Naive B cell (primary cell): ENCODE measurements around the gene JADE2. TPM values are rescaled to one million over a fixed set of nuclear protein-coding genes. Genes with fewer than 3 reads are reported as not detected.
"Not testable (repeated sequence)": the region's sequence is repeated elsewhere in the genome, so short reads cannot be mapped to it uniquely, and the experiment has no call there.

ENCODE experiments used
- ATAC-seq, 2 donors: fragments of 150-1000 bp; cut with Tn5 transposase; 2 replicates each; pipeline ENCODE4 v1.10.0; 2021; ENCODE audit warnings: low read depth in 2 of 2, mild to moderate bottlenecking in 2 of 2, moderate library complexity in 2 of 2
- DNase-seq: peaks from one replicate; pipeline ENCODE4 v3.0.0; 2022
- H3K27ac Mint-ChIP-seq, 6 donors: one replicate each; pipeline ENCODE4 v1.8.0; 2020 to 2022; ENCODE audit warnings: mild to moderate bottlenecking in 6 of 6, mixed read lengths in 6 of 6, moderate library complexity in 5 of 6, inconsistent platforms in 2 of 6
- H3K27me3 Mint-ChIP-seq, 3 donors: one replicate each; pipeline ENCODE4 v1.8.0; 2021 to 2022; ENCODE audit warnings: mixed read lengths in 3 of 3, mild to moderate bottlenecking in 1 of 3
- H3K36me3 Mint-ChIP-seq, 2 donors: one replicate each; pipeline ENCODE4 v1.8.0; 2020 to 2022; ENCODE audit warnings: mixed read lengths in 2 of 2, inconsistent platforms in 1 of 2, mild to moderate bottlenecking in 1 of 2
- H3K4me1 Mint-ChIP-seq, 3 donors: one replicate each; pipeline ENCODE4 v1.8.0; 2020 to 2022; ENCODE audit warnings: mixed read lengths in 3 of 3, inconsistent platforms in 1 of 3, mild to moderate bottlenecking in 1 of 3, moderate library complexity in 1 of 3
- H3K4me3 Mint-ChIP-seq, 8 donors: one replicate each; pipeline ENCODE4 v1.8.0; 2020 to 2022; ENCODE audit warnings: mild to moderate bottlenecking in 8 of 8, mixed read lengths in 8 of 8, moderate library complexity in 8 of 8, inconsistent platforms in 2 of 8
- H3K9me3 Mint-ChIP-seq, 7 donors: one replicate each; pipeline ENCODE4 v1.8.0; 2020 to 2022; ENCODE audit warnings: mixed read lengths in 7 of 7, mild to moderate bottlenecking in 5 of 7, inconsistent platforms in 2 of 7, moderate library complexity in 1 of 7
- polyA plus RNA-seq, 6 donors: library from polyadenylated mRNA; unstranded; fragments of 300-500 nt; fragmentation: Illumina TruSeq; gene quantifications; one replicate each; pipeline ENCODE4 v1.2.3, GENCODE V29; 2021; ENCODE audit warnings: low read depth in 6 of 6

JADE2 gene
- 10 to 100 TPM in 5 of 6 donors, 1 to 10 TPM in 1; 7.1 to 47.1 (median 27.1) TPM for polyA plus RNA-seq

DNA sequence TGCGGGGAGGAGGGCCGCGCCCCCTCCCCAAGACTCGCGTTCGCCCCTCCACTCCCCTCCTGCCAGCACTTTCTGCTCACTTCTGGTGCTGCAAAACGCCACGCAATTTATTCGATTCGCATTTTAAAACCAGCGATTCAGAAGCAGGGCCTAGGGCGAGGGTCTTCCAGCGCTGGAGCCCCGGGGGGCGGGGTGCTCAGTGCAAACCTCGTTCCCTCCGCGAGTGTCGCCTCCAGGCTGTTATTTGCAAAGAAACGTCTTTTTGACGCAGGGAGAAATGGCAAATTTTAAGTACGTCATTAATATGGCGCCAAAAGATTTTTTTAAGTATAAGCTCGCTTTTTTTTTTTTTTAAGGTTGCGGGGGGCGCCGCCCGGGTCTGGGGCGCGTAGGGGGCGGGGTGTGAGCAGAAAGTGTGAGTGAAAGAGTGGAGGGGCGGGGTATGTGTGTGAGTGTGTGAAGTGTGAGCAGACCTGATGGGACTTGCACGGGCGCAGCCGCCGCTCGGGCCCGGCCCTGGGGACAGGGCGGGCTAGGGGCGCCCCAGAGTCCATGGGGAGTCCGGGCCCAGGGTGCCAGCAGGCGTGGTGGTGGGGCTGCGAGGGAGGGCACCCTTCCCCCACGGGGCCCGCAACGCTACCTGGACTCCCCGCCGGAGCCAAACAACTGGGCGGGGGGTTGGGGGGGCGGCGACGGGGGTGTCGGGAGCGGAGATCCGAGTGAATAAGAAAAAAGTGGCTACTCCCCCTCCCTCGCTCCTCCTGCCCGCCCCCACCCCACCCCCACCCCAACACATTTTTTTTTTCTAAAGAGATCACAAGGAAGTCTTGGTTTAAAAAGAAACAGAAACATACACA is at the start of gene JADE2:
Gene JADE2, plus strand, starts transcription at position 845 of the 857 bp plus-strand sequence. CDS start 10,188 bp downstream, outside the sequence.
- ATAC-seq: peak; percentile 70 to 73
- H3K4me1 Mint-ChIP-seq: peaks cover 20 to 49% (median 45%) of the 10 kb centered on the region in 3 donors

GRCh38 chr5:134477462-134478245 is 47.8 kb upstream of the JADE2 start:
- H3K9me3 Mint-ChIP-seq: peaks cover 0 to 5% (median 0%) of the 10 kb centered on the region in 7 donors
- H3K4me3 Mint-ChIP-seq: no peak overlapping the region
- DNase-seq: no peak
- peaks cover 0 to 7% (median 0%) of the 10 kb centered on the region in 3 donors for H3K27me3 Mint-ChIP-seq
- no peaks in the 10 kb centered on the region for H3K4me1 Mint-ChIP-seq
- no peak for ATAC-seq
- H3K27ac Mint-ChIP-seq: no peak overlapping the region
- no peaks in the 10 kb centered on the region for H3K36me3 Mint-ChIP-seq

More for the DNA sequence above, at the start of gene JADE2:
- peaks cover 0 to 8% of the 10 kb centered on the region in 2 donors for H3K36me3 Mint-ChIP-seq
- H3K9me3 Mint-ChIP-seq: no peaks in the 10 kb centered on the region
- H3K27ac Mint-ChIP-seq: peak within 1 kb of the TSS; percentile 98 to 100 (median 99)
- H3K27me3 Mint-ChIP-seq: no peaks in the 10 kb centered on the region
- DNase-seq: peak; percentile 93
- H3K4me3 Mint-ChIP-seq: peak within 1 kb of the TSS; percentile 96 to 100 (median 98)

GRCh38 chr5:134479839-134480238 is 45.6 kb upstream of the JADE2 start:
- no peak overlapping the region for H3K27ac Mint-ChIP-seq

DNA sequence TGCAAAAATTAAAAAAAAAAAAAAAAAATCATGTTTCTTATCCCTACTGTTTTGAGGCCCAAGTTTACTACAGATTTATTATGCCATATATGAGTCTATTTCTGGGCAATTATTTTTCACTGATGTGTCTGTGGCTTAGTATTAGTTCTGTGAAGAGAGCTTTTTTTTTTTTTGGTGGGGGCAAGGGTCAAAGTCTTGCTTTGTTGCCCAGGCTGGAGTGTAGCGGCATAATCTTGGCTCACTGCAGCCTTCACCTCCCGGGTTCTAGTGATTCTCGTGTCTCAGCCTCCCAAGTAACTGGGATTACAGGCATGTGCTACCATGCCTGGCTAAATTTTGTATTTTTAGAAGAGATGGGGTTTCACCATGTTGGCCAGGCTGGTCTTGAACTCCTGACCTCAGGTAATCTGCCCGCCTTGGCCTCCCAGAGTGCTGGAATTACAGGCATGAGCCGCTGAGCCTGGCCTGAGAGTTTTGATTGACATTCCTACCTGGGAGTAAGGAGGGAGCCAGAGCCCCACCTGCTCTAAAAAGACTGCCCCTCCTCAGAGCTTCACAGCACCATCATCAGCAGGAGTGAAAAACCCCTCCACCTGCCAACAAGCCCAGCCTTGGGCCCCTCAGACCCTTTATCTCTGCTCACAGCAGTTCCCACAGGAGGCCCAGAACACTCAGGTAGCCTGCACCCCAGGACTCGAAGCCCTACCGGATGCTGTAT is 36.1 kb upstream of the JADE2 start:
- DNase-seq: no peak
- Mint-ChIP-seq H3K27me3 (no peaks in the 10 kb centered on the region), H3K27ac (no peak overlapping the region), H3K4me1 (no peaks in the 10 kb centered on the region), H3K9me3 (peaks cover 0 to 10% (median 0%) of the 10 kb centered on the region in 7 donors), H3K4me3 (no peak overlapping the region), H3K36me3 (no peaks in the 10 kb centered on the region)
- ATAC-seq: no peak

More at GRCh38 chr5:134479839-134480238, 45.6 kb upstream of the JADE2 start:
- no peak for DNase-seq
- Mint-ChIP-seq H3K36me3 (no peaks in the 10 kb centered on the region), H3K9me3 (no peaks in the 10 kb centered on the region), H3K4me1 (no peaks in the 10 kb centered on the region), H3K27me3 (peaks cover 0 to 7% (median 0%) of the 10 kb centered on the region in 3 donors), H3K4me3 (no peak overlapping the region)
- no peak for ATAC-seq

- H3K27me3 Mint-ChIP-seq: no peaks in the 10 kb centered on the region
- no peak overlapping the region for H3K27ac Mint-ChIP-seq
- peaks cover 0 to 5% (median 0%) of the 10 kb centered on the region in 7 donors for H3K9me3 Mint-ChIP-seq
- H3K36me3 Mint-ChIP-seq: no peaks in the 10 kb centered on the region
- no peak for DNase-seq
- H3K4me1 Mint-ChIP-seq: no peaks in the 10 kb centered on the region
- H3K4me3 Mint-ChIP-seq: no peak overlapping the region
- ATAC-seq: no peak
These were observed 35.1 kb upstream of the JADE2 start for GRCh38 chr5:134490255-134490924.

DNA sequence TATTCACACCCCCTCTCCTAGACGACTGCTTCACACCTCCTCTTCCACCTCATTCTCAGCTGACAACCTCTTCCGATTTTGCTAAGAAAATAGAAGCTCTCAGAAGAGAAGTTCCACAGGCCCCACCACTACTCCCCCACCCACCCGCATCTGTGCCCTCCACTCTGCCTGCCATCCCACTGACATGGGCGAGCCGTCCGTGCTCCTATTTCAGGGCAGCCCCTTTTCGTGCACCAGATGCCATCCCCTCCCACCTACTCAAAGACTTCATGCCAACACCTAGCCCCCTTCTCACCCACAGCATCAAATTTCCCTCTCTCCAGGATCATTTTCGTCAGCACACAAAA is 34.6 kb upstream of the JADE2 start:
- ATAC-seq (no peak), DNase-seq (no peak)
- Mint-ChIP-seq H3K27ac (no peak overlapping the region), H3K4me1 (no peaks in the 10 kb centered on the region), H3K4me3 (no peak overlapping the region), H3K9me3 (no peaks in the 10 kb centered on the region), H3K27me3 (no peaks in the 10 kb centered on the region), H3K36me3 (no peaks in the 10 kb centered on the region)

- Mint-ChIP-seq H3K9me3 (no peaks in the 10 kb centered on the region), H3K4me1 (no peaks in the 10 kb centered on the region), H3K27me3 (no peaks in the 10 kb centered on the region), H3K4me3 (no peak overlapping the region), H3K36me3 (no peaks in the 10 kb centered on the region), H3K27ac (no peak overlapping the region)
- no peak for DNase-seq
- ATAC-seq: no peak
These were observed 33.5 kb upstream of the JADE2 start for GRCh38 chr5:134491841-134492442.

DNA sequence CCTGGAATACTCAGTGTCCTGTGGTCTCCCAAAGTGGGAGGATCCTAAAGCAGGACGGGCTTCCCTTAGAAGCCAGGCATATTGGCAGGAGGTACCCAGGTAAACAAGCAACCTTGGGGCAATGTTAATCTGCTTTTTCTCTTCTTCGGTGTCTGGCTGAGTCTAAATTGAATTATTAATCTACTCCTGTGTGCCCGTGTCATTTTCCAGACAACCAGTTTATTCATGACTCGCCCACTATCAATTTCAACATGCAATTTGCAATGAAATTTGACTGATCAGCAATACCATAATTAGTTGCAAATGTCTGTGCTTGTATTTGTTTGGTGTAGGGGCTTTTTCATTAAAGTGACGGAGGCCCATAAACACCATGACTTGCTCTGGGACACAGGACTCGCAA is 32.9 kb upstream of the JADE2 start:
- Mint-ChIP-seq H3K27ac (peak overlapping the region in 1 of 6 donors; percentile 23), H3K36me3 (no peaks in the 10 kb centered on the region), H3K27me3 (no peaks in the 10 kb centered on the region), H3K4me3 (no peak overlapping the region), H3K4me1 (no peaks in the 10 kb centered on the region), H3K9me3 (no peaks in the 10 kb centered on the region)
- ATAC-seq (no peak), DNase-seq (no peak)

- ATAC-seq (peak; percentile 44 to 46), DNase-seq (no peak)
- Mint-ChIP-seq H3K9me3 (no peaks in the 10 kb centered on the region), H3K27ac (peak overlapping the region in 1 of 6 donors; percentile 91), H3K4me3 (no peak overlapping the region), H3K27me3 (no peaks in the 10 kb centered on the region), H3K36me3 (no peaks in the 10 kb centered on the region), H3K4me1 (no peaks in the 10 kb centered on the region)
These were observed 31.9 kb upstream of the JADE2 start for GRCh38 chr5:134493461-134494055.

- Mint-ChIP-seq H3K4me1 (no peaks in the 10 kb centered on the region), H3K4me3 (no peak overlapping the region), H3K27me3 (no peaks in the 10 kb centered on the region), H3K9me3 (no peaks in the 10 kb centered on the region), H3K27ac (no peak overlapping the region), H3K36me3 (no peaks in the 10 kb centered on the region)
- DNase-seq (no peak), ATAC-seq (no peak)
These were observed 30.7 kb upstream of the JADE2 start for GRCh38 chr5:134494780-134495179.

- not testable (repeated sequence) for H3K4me3 Mint-ChIP-seq, DNase-seq, H3K36me3 Mint-ChIP-seq, ATAC-seq, H3K27ac Mint-ChIP-seq, H3K9me3 Mint-ChIP-seq, H3K27me3 Mint-ChIP-seq
- peaks cover 0 to 14% (median 9%) of the 10 kb centered on the region in 3 donors for H3K4me1 Mint-ChIP-seq
These were observed 25.6 kb upstream of the JADE2 start for GRCh38 chr5:134499905-134500304.

- no peak for ATAC-seq
- Mint-ChIP-seq H3K4me3 (no peak overlapping the region), H3K27me3 (peaks cover 0 to 5% (median 5%) of the 10 kb centered on the region in 3 donors), H3K9me3 (no peaks in the 10 kb centered on the region), H3K4me1 (peaks cover 0 to 14% (median 9%) of the 10 kb centered on the region in 3 donors), H3K27ac (peak overlapping the region in 1 of 6 donors; percentile 44), H3K36me3 (no peaks in the 10 kb centered on the region)
- DNase-seq: no peak
These were observed 24.6 kb upstream of the JADE2 start for GRCh38 chr5:134500699-134501430.
